ENCODE measurements around the gene DVL3.

The DVL3 gene

GRCh38 chr3:184188080-184188479, 32.9 kb downstream of the DVL3 start:
- no peak overlapping the region for H3K4me3 ChIP-seq (ENCODE audit: control insufficient read depth, low read depth, low read length)
- no peak for TF ChIP-seq CTCF (IDR thresholded peaks at IDR 0.05; ENCODE audit: control insufficient read depth, insufficient read depth, low read depth, low read length, missing control alignments)
- DNase-seq (ENCODE audit: low read depth) = no peak

- no peak overlapping the region for H3K4me3 ChIP-seq (ENCODE audit: control insufficient read depth, low read depth, low read length)
These were observed 34.2 kb downstream of the DVL3 start for GRCh38 chr3:184189421-184189820.

GRCh38 chr3:184192889-184193288, 37.7 kb downstream of the DVL3 start:
- DNase-seq (ENCODE audit: low read depth) = no peak
- no peak for TF ChIP-seq CTCF (IDR thresholded peaks at IDR 0.05; ENCODE audit: control insufficient read depth, insufficient read depth, low read depth, low read length, missing control alignments)
- no peak overlapping the region for H3K4me3 ChIP-seq (ENCODE audit: control insufficient read depth, low read depth, low read length)

More at GRCh38 chr3:184189421-184189820, 34.2 kb downstream of the DVL3 start:
- no peak for DNase-seq (ENCODE audit: low read depth)
- no peak for TF ChIP-seq CTCF (IDR thresholded peaks at IDR 0.05; ENCODE audit: control insufficient read depth, insufficient read depth, low read depth, low read length, missing control alignments)

- DNase-seq (ENCODE audit: low read depth) = no peak
- no peak overlapping the region for H3K4me3 ChIP-seq (ENCODE audit: control insufficient read depth, low read depth, low read length)
- no peak for TF ChIP-seq CTCF (IDR thresholded peaks at IDR 0.05; ENCODE audit: control insufficient read depth, insufficient read depth, low read depth, low read length, missing control alignments)
These were observed 38.9 kb downstream of the DVL3 start for GRCh38 chr3:184193991-184194539.

- no peak for TF ChIP-seq CTCF (IDR thresholded peaks at IDR 0.05; ENCODE audit: control insufficient read depth, insufficient read depth, low read depth, low read length, missing control alignments)
- H3K4me3 ChIP-seq (ENCODE audit: control insufficient read depth, low read depth, low read length) = no peak overlapping the region
- no peak for DNase-seq (ENCODE audit: low read depth)
These were observed 41.4 kb downstream of the DVL3 start for GRCh38 chr3:184196536-184196935.

GRCh38 chr3:184198509-184198908, 43.3 kb downstream of the DVL3 start:
- no peak overlapping the region for H3K4me3 ChIP-seq (ENCODE audit: control insufficient read depth, low read depth, low read length)
- TF ChIP-seq CTCF (IDR thresholded peaks at IDR 0.05; ENCODE audit: control insufficient read depth, insufficient read depth, low read depth, low read length, missing control alignments) = no peak
- DNase-seq (ENCODE audit: low read depth) = no peak

GRCh38 chr3:184200825-184201224, 45.6 kb downstream of the DVL3 start:
- no peak for DNase-seq (ENCODE audit: low read depth)
- TF ChIP-seq CTCF (IDR thresholded peaks at IDR 0.05; ENCODE audit: control insufficient read depth, insufficient read depth, low read depth, low read length, missing control alignments) = no peak
- no peak overlapping the region for H3K4me3 ChIP-seq (ENCODE audit: control insufficient read depth, low read depth, low read length)

All from AG09309 (cell line).